ENCODE results near the gene DCDC2C. TPM values are rescaled to one million over a fixed set of nuclear protein-coding genes. Genes with fewer than 3 reads are reported as not detected.

DCDC2C gene
- total RNA-seq, 1 experiment from 2014 or later = not detected

DNA sequence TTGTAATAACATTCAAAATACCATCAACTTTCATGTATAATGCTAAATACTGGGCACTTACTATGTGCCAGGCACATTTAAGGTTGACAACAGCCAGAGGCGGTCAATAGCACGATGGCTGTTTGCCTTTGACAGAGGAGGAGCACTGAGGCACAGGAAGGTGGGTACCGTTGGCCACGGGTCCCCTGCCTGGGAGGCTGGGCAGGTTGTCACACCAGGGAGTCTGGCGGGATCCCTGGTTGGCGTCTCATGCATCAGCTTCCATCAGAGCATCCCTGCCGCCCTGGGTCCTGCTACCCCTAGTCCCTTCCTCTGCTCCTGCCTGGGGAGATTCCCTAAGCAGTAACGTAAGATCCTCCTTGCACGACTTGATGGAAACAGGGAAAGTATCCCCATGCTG, 25.9 kb upstream of the DCDC2C start:
- no peaks in the 10 kb centered on the region for H3F3A ChIP-seq (ENCODE audit: low read length, unreplicated experiment)
- TF ChIP-seq EZH2phosphoT487 (IDR thresholded peaks at IDR 0.05; ENCODE audit: borderline replicate concordance, low read length) = no peak
- TF ChIP-seq CTCF (conservative IDR thresholded peaks at IDR 0.05; ENCODE audit: low read depth, low read length) = no peak
- TF ChIP-seq EZH2 (IDR thresholded peaks at IDR 0.05; ENCODE audit: low read length, unreplicated experiment) = no peak
- H3K4me1 ChIP-seq (ENCODE audit: insufficient read depth, low read length) = no peaks in the 10 kb centered on the region
- H3K9me2 ChIP-seq (replicated peaks; ENCODE audit: low read length) = no peaks in the 10 kb centered on the region
- intact Hi-C loops (cut with micrococcal nuclease) = no loop called here
- ChIA-PET POLR2A (ENCODE audit: unreplicated experiment) (no interaction called here), CTCF (no interaction called here)
- H3K4me2 ChIP-seq (ENCODE audit: low read length) = no peak overlapping the region
- no peaks in the 10 kb centered on the region for H4K20me1 ChIP-seq (ENCODE audit: low read length)
- H3K79me2 ChIP-seq (ENCODE audit: low read length) = no peaks in the 10 kb centered on the region
- peaks cover 60% of the 10 kb centered on the region for H3K27me3 ChIP-seq (ENCODE audit: low read length)
- H3K36me3 ChIP-seq (ENCODE audit: low read depth, low read length) = no peaks in the 10 kb centered on the region
- no peak overlapping the region for H3K27ac ChIP-seq (ENCODE audit: low read length)
- H3K9me3 ChIP-seq (ENCODE audit: low read length) = no peaks in the 10 kb centered on the region
- H3K9ac ChIP-seq (ENCODE audit: low read length) = no peak overlapping the region
- ATAC-seq (no peak), DNase-seq (no peak)
- BruUV-seq (replicated peaks) = no TSS peak
- no peak overlapping the region for H2AFZ ChIP-seq (ENCODE audit: low read length)
- no peak overlapping the region for H3K4me3 ChIP-seq (ENCODE audit: low read length)

- Histone ChIP-seq H3K9me2 (replicated peaks; ENCODE audit: low read length) (no peaks in the 10 kb centered on the region), H4K20me1 (ENCODE audit: low read length) (no peaks in the 10 kb centered on the region), H3K27ac (ENCODE audit: low read length) (no peak overlapping the region), H3K9ac (ENCODE audit: low read length) (no peak overlapping the region), H3K27me3 (ENCODE audit: low read length) (peaks cover 60% of the 10 kb centered on the region), H3K36me3 (ENCODE audit: low read depth, low read length) (no peaks in the 10 kb centered on the region), H3K9me3 (ENCODE audit: low read length) (no peaks in the 10 kb centered on the region), H3K4me3 (ENCODE audit: low read length) (no peak overlapping the region), H3K79me2 (ENCODE audit: low read length) (no peaks in the 10 kb centered on the region), H3K4me2 (ENCODE audit: low read length) (no peak overlapping the region), H2AFZ (ENCODE audit: low read length) (no peak overlapping the region), H3K4me1 (ENCODE audit: insufficient read depth, low read length) (no peaks in the 10 kb centered on the region), H3F3A (ENCODE audit: low read length, unreplicated experiment) (no peaks in the 10 kb centered on the region)
- intact Hi-C loops (cut with micrococcal nuclease) = no loop called here
- TF ChIP-seq EZH2phosphoT487 (IDR thresholded peaks at IDR 0.05; ENCODE audit: borderline replicate concordance, low read length) (no peak), CTCF (conservative IDR thresholded peaks at IDR 0.05; ENCODE audit: low read depth, low read length) (no peak), EZH2 (IDR thresholded peaks at IDR 0.05; ENCODE audit: low read length, unreplicated experiment) (no peak)
- ChIA-PET CTCF (no interaction called here), POLR2A (ENCODE audit: unreplicated experiment) (no interaction called here)
- ATAC-seq (no peak), DNase-seq (no peak)
- BruUV-seq (replicated peaks) = no TSS peak
These were observed 25.2 kb upstream of the DCDC2C start for GRCh38 chr2:3678212-3678611.

DNA sequence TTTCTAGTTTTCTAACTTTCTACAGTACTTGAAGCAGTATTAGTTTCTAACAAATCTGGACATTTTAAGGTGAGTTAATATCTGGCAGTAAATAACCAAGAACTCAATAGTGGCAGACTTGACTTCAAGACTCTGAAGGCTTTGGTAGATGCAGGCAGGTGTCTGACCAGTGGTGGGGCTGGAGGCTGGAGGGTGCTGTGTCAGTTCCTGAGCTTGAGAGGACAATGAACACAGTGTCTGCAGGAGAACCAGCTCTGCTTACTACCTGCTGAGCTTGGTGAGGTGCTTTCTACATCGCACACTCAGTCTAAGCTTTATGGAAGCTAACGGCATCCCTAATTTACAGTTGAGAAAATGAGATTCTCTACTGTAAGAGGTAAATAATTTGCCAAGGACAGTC, 24.2 kb upstream of the DCDC2C start:
- Histone ChIP-seq H3K4me1 (ENCODE audit: insufficient read depth, low read length) (no peaks in the 10 kb centered on the region), H3K27me3 (ENCODE audit: low read length) (peaks cover 54% of the 10 kb centered on the region), H3K79me2 (ENCODE audit: low read length) (no peaks in the 10 kb centered on the region), H3K9ac (ENCODE audit: low read length) (no peak overlapping the region), H4K20me1 (ENCODE audit: low read length) (no peaks in the 10 kb centered on the region), H3K27ac (ENCODE audit: low read length) (no peak overlapping the region), H3K4me3 (ENCODE audit: low read length) (no peak overlapping the region), H2AFZ (ENCODE audit: low read length) (no peak overlapping the region), H3K36me3 (ENCODE audit: low read depth, low read length) (no peaks in the 10 kb centered on the region), H3K9me3 (ENCODE audit: low read length) (no peaks in the 10 kb centered on the region), H3K9me2 (replicated peaks; ENCODE audit: low read length) (no peaks in the 10 kb centered on the region), H3K4me2 (ENCODE audit: low read length) (no peak overlapping the region), H3F3A (ENCODE audit: low read length, unreplicated experiment) (no peaks in the 10 kb centered on the region)
- intact Hi-C loops (cut with micrococcal nuclease) = no loop called here
- ATAC-seq (no peak), DNase-seq (no peak)
- ChIA-PET CTCF (interaction anchor here (0.5 kb wide), 1 partner anchor 14 kb away, joined by 6 read pairs; no protein-coding TSS in a partner anchor), POLR2A (ENCODE audit: unreplicated experiment) (no interaction called here)
- no TSS peak for BruUV-seq (replicated peaks)
- TF ChIP-seq EZH2 (IDR thresholded peaks at IDR 0.05; ENCODE audit: low read length, unreplicated experiment) = no peak
- TF ChIP-seq CTCF (conservative IDR thresholded peaks at IDR 0.05; ENCODE audit: low read depth, low read length) = no peak
- TF ChIP-seq EZH2phosphoT487 (IDR thresholded peaks at IDR 0.05; ENCODE audit: borderline replicate concordance, low read length) = no peak
